GM23338 (cell line): Measurements from ENCODE around the gene CYBA. TPM values are rescaled to one million over a fixed set of nuclear protein-coding genes. Genes with fewer than 3 reads are reported as not detected.

Experiments used
- ATAC-seq: fragments of 200-7000 bp; cut with Tn5 transposase; 3 replicates; pipeline ENCODE4 v1.9.1; 2020
- DNase-seq: peaks from one replicate; pipeline ENCODE4 v3.0.0-alpha.2; 2015; ENCODE audit warnings: low spot score
- H2AFZ ChIP-seq: fragments of 200-600 bp; sonication (generic); 2 replicates; pipeline ENCODE4 v1.8.0; 2016; ENCODE audit warnings: antibody characterized with exemption, mild to moderate bottlenecking, moderate library complexity
- H3F3A ChIP-seq: fragments of 200-600 bp; sonication (generic); replicated peaks from 2 replicates; pipeline ENCODE4 v1.8.0; 2017; ENCODE audit warnings: antibody characterized with exemption, mixed run types, low read depth
- H3K27ac ChIP-seq: fragments of 200-600 bp; sonication (generic); 2 replicates; pipeline ENCODE4 v1.6.1; 2016; ENCODE audit warnings: low read depth
- H3K27me3 ChIP-seq: fragments of 200-600 bp; sonication (generic); 2 replicates; pipeline ENCODE4 v1.8.0; 2016; ENCODE audit warnings: mild to moderate bottlenecking, mixed run types, moderate library complexity; ENCODE audit not compliant: insufficient read depth
- H3K36me3 ChIP-seq: fragments of 200-600 bp; sonication (generic); 2 replicates; pipeline ENCODE4 v1.8.0; 2016; ENCODE audit warnings: mild to moderate bottlenecking; ENCODE audit not compliant: insufficient read depth
- H3K4me1 ChIP-seq: fragments of 200-600 bp; sonication (generic); 2 replicates; pipeline ENCODE4 v1.8.0; 2016; ENCODE audit warnings: mild to moderate bottlenecking, moderate library complexity; ENCODE audit not compliant: insufficient read depth
- H3K4me2 ChIP-seq: fragments of 200-600 bp; sonication (generic); 2 replicates; pipeline ENCODE4 v1.7.1; 2017; ENCODE audit warnings: mixed run types
- H3K4me3 ChIP-seq: fragments of 200-600 bp; sonication (generic); 2 replicates; pipeline ENCODE4 v1.6.1; 2016; ENCODE audit warnings: mixed run types
- H3K79me2 ChIP-seq: fragments of 200-600 bp; sonication (generic); replicated peaks from 2 replicates; pipeline ENCODE4 v1.8.0; 2017; ENCODE audit warnings: mild to moderate bottlenecking; ENCODE audit not compliant: insufficient read depth
- H3K9me2 ChIP-seq: fragments of 200-600 bp; sonication (generic); 2 replicates; pipeline ENCODE4 v1.8.0; 2017; ENCODE audit not compliant: insufficient read depth
- H4K20me1 ChIP-seq: fragments of 200-600 bp; sonication (generic); replicated peaks from 2 replicates; pipeline ENCODE4 v1.8.0; 2017; ENCODE audit warnings: mild to moderate bottlenecking; ENCODE audit not compliant: insufficient read depth
- H3K27ac Mint-ChIP-seq: 2 replicates; pipeline ENCODE4 v1.8.0; 2020; ENCODE audit warnings: inconsistent platforms, mild to moderate bottlenecking, moderate library complexity, mixed read lengths
- H3K27me3 Mint-ChIP-seq: 3 replicates; pipeline ENCODE4 v1.8.0; 2022; ENCODE audit warnings: low read depth, mild to moderate bottlenecking, moderate library complexity, mixed read lengths, inconsistent platforms; ENCODE audit not compliant: insufficient read depth, poor library complexity
- H3K36me3 Mint-ChIP-seq: 3 replicates; pipeline ENCODE4 v1.8.0; 2021; ENCODE audit warnings: low read depth, mild to moderate bottlenecking, inconsistent platforms, moderate library complexity, mixed read lengths
- H3K4me1 Mint-ChIP-seq: 3 replicates; pipeline ENCODE4 v1.8.0; 2020; ENCODE audit warnings: mild to moderate bottlenecking, inconsistent platforms, mixed read lengths
- H3K4me3 Mint-ChIP-seq: 3 replicates; pipeline ENCODE4 v1.8.0; 2021; ENCODE audit warnings: moderate library complexity, mild to moderate bottlenecking, inconsistent platforms, mixed read lengths
- H3K9me3 Mint-ChIP-seq: 3 replicates; pipeline ENCODE4 v1.8.0; 2020; ENCODE audit warnings: moderate library complexity, mild to moderate bottlenecking, inconsistent platforms, mixed read lengths
- CREB1 ChIP-seq: fragments of 250-450 bp; sonication (Bioruptor Pico); IDR thresholded peaks from 2 replicates; pipeline ENCODE4 v1.5.0; 2020; ENCODE audit warnings: low read depth, mild to moderate bottlenecking, moderate library complexity
- ETS1 ChIP-seq: IDR thresholded peaks from 2 replicates; pipeline ENCODE4 v1.6.1; 2016; ENCODE audit warnings: antibody characterized with exemption
- EZH2 ChIP-seq: fragments of 200-600 bp; sonication (generic); IDR thresholded peaks from one replicate; pipeline ENCODE4 v1.8.0; 2017; ENCODE audit warnings: antibody characterized with exemption, mild to moderate bottlenecking, low read depth; ENCODE audit not compliant: unreplicated experiment
- EZH2phosphoT487 ChIP-seq: fragments of 200-600 bp; sonication (generic); IDR thresholded peaks from one replicate; pipeline ENCODE4 v1.8.1; 2018; ENCODE audit warnings: antibody characterized with exemption; ENCODE audit not compliant: unreplicated experiment
- JUNB ChIP-seq: IDR thresholded peaks from one replicate; pipeline ENCODE4 v1.6.1; 2016; ENCODE audit warnings: antibody characterized with exemption; ENCODE audit not compliant: unreplicated experiment
- NANOG ChIP-seq: IDR thresholded peaks from 2 replicates; pipeline ENCODE4 v1.6.1; 2016; ENCODE audit warnings: antibody characterized with exemption, borderline replicate concordance
- POLR2AphosphoS5 ChIP-seq: IDR thresholded peaks from 2 replicates; pipeline ENCODE4 v1.6.1; 2016; ENCODE audit warnings: antibody characterized with exemption, low read depth
- STAT1 ChIP-seq: IDR thresholded peaks from one replicate; pipeline ENCODE4 v1.6.1; 2016; ENCODE audit warnings: antibody characterized with exemption; ENCODE audit not compliant: unreplicated experiment
- ZNF114 ChIP-seq: fragments of 250-450 bp; sonication (Bioruptor Pico); IDR thresholded peaks from 2 replicates; pipeline ENCODE4 v1.5.0; 2020; ENCODE audit warnings: mild to moderate bottlenecking, moderate library complexity
- ZNF331 ChIP-seq: fragments of 250-450 bp; sonication (Bioruptor Pico); IDR thresholded peaks from 2 replicates; pipeline ENCODE4 v1.5.0; 2020; ENCODE audit warnings: low read depth, mild to moderate bottlenecking, moderate library complexity
- ZNF462 ChIP-seq: fragments of 250-450 bp; sonication (Bioruptor Pico); IDR thresholded peaks from 2 replicates; pipeline ENCODE4 v1.5.0; 2020; ENCODE audit warnings: mild to moderate bottlenecking, moderate library complexity
- polyA plus RNA-seq: library from polyadenylated mRNA; unstranded; fragments of >200 nt; fragmentation: Nextera tagmentation; extraction: Ambion mirVana; gene quantifications from 2 replicates; pipeline ENCODE4 v1.2.1, GENCODE V29; 2016
- total RNA-seq: library from RNA; depleted of rRNA; stranded (reverse); fragments of >200 nt; shearing (Covaris generic); gene quantifications from 2 replicates; pipeline ENCODE4 v1.2.3, GENCODE V29; 2014
- TF ChIP-seq, protein P1 (sequence below): IDR thresholded peaks from one replicate; pipeline ENCODE4 v1.6.1; 2018; ENCODE audit warnings: antibody characterized with exemption; ENCODE audit not compliant: unreplicated experiment

Gene CYBA
- total and polyA plus RNA-seq, 2 experiments from 2014 or later: 275 to 281 TPM

- 0 out of 2 replicates have a peak, but pooled peaks cover 12% of the 10 kb centered on the region for H3F3A ChIP-seq
- peaks cover 65% of the 10 kb centered on the region for H3K79me2 ChIP-seq
- no peaks in the 10 kb centered on the region for H3K9me2 ChIP-seq
- Mint-ChIP-seq H3K9me3 (no peaks in the 10 kb centered on the region), H3K4me3 (peak overlapping the region; percentile 49), H3K27ac (no peak overlapping the region), H3K4me1 (peaks cover 15% of the 10 kb centered on the region; the same call in 2 of the 3 replicates), H3K27me3 (peaks cover 13% of the 10 kb centered on the region), H3K36me3 (peaks cover 6% of the 10 kb centered on the region; the same call in 1 of the 3 replicates)
- no peaks in the 10 kb centered on the region for H3K27me3 ChIP-seq
- H3K36me3 ChIP-seq: peaks cover 7% of the 10 kb centered on the region; the same call in 1 of the 2 replicates
- no peak for ATAC-seq
- H3K27ac ChIP-seq: no peak overlapping the region
- no peak overlapping the region for H2AFZ ChIP-seq
- no peak for TF ChIP-seq EZH2phosphoT487
- TF ChIP-seq ZNF331 (CRISPR knock-in tag): no peak
- TF ChIP-seq STAT1: no peak
- no peak for TF ChIP-seq ZNF114
- TF ChIP-seq JUNB: no peak
- no peak for TF ChIP-seq ZNF462 (CRISPR knock-in tag)
- no peak for TF ChIP-seq EZH2
- TF ChIP-seq NANOG: no peak
- no peak for TF ChIP-seq ETS1
- TF ChIP-seq POLR2AphosphoS5: no peak
- TF ChIP-seq, protein P1, sequence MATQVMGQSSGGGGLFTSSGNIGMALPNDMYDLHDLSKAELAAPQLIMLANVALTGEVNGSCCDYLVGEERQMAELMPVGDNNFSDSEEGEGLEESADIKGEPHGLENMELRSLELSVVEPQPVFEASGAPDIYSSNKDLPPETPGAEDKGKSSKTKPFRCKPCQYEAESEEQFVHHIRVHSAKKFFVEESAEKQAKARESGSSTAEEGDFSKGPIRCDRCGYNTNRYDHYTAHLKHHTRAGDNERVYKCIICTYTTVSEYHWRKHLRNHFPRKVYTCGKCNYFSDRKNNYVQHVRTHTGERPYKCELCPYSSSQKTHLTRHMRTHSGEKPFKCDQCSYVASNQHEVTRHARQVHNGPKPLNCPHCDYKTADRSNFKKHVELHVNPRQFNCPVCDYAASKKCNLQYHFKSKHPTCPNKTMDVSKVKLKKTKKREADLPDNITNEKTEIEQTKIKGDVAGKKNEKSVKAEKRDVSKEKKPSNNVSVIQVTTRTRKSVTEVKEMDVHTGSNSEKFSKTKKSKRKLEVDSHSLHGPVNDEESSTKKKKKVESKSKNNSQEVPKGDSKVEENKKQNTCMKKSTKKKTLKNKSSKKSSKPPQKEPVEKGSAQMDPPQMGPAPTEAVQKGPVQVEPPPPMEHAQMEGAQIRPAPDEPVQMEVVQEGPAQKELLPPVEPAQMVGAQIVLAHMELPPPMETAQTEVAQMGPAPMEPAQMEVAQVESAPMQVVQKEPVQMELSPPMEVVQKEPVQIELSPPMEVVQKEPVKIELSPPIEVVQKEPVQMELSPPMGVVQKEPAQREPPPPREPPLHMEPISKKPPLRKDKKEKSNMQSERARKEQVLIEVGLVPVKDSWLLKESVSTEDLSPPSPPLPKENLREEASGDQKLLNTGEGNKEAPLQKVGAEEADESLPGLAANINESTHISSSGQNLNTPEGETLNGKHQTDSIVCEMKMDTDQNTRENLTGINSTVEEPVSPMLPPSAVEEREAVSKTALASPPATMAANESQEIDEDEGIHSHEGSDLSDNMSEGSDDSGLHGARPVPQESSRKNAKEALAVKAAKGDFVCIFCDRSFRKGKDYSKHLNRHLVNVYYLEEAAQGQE: no peak
- no peak for TF ChIP-seq CREB1
- peak overlapping the region; percentile 97 for H3K4me2 ChIP-seq
- DNase-seq: no peak
- peak overlapping the region; percentile 90 for H3K4me3 ChIP-seq
- H3K4me1 ChIP-seq: peaks cover 18% of the 10 kb centered on the region
- H4K20me1 ChIP-seq: peaks cover 35% of the 10 kb centered on the region
Observed at GRCh38 chr16:88661468-88661867, 10.6 kb upstream of the CYBA start.
